Glomerular endothelial cell (primary cell): Measurements from ENCODE around the gene NPC1L1. TPM values are rescaled to one million over a fixed set of nuclear protein-coding genes. Genes with fewer than 3 reads are reported as not detected.

Experiments used
- DNase-seq: peaks from one replicate; pipeline ENCODE4 v3.0.0-alpha.2; 2011; ENCODE audit warnings: low read depth, low spot score; ENCODE audit errors: extremely low read depth
- total RNA-seq: library from RNA; depleted of rRNA; stranded (reverse); fragments of >200 nt; gene quantifications from 2 replicates; pipeline ENCODE4 v1.2.3, GENCODE V29; 2015

NPC1L1 gene
- total RNA-seq, 1 donor from 2014 or later = not detected

- DNase-seq = no peak
These were observed 3.7 kb downstream of the NPC1L1 start for GRCh38 chr7:44537442-44537841.

GRCh38 chr7:44536090-44536489, 5.0 kb downstream of the NPC1L1 start:
- no peak for DNase-seq

- no peak for DNase-seq
These were observed 5.6 kb downstream of the NPC1L1 start for GRCh38 chr7:44535348-44536064.

GRCh38 chr7:44534501-44534900, 6.6 kb downstream of the NPC1L1 start:
- DNase-seq = no peak

GRCh38 chr7:44534087-44534486, 7.0 kb downstream of the NPC1L1 start:
- DNase-seq = no peak

GRCh38 chr7:44533301-44534055, 7.7 kb downstream of the NPC1L1 start:
- no peak for DNase-seq

- DNase-seq = no peak
These were observed 9.4 kb downstream of the NPC1L1 start for GRCh38 chr7:44531421-44532380.

GRCh38 chr7:44530990-44531389, 10.1 kb downstream of the NPC1L1 start:
- DNase-seq = no peak

GRCh38 chr7:44524811-44525388, 16.2 kb downstream of the NPC1L1 start:
- DNase-seq = no peak

- no peak for DNase-seq
These were observed 18.8 kb downstream of the NPC1L1 start for GRCh38 chr7:44522315-44522714.

- no peak for DNase-seq
These were observed 19.6 kb downstream of the NPC1L1 start for GRCh38 chr7:44521347-44522095.

GRCh38 chr7:44520574-44520973, 20.6 kb downstream of the NPC1L1 start:
- DNase-seq = no peak

- no peak for DNase-seq
These were observed 21.6 kb downstream of the NPC1L1 start for GRCh38 chr7:44519546-44519945.

- no peak for DNase-seq
These were observed 22.4 kb downstream of the NPC1L1 start for GRCh38 chr7:44518761-44519160.

- DNase-seq = no peak
These were observed 24.0 kb downstream of the NPC1L1 start for GRCh38 chr7:44517175-44517574.

- DNase-seq = no peak
These were observed 25.4 kb downstream of the NPC1L1 start for GRCh38 chr7:44515590-44516268.

- DNase-seq = no peak
These were observed 28.4 kb downstream of the NPC1L1 start for GRCh38 chr7:44512736-44513135.

GRCh38 chr7:44511863-44512468, 29.2 kb downstream of the NPC1L1 start:
- no peak for DNase-seq

GRCh38 chr7:44511236-44511635, 29.9 kb downstream of the NPC1L1 start:
- no peak for DNase-seq
